SK-N-SH (cell line): ENCODE results near the gene NCAN. TPM values are rescaled to one million over a fixed set of nuclear protein-coding genes. Genes with fewer than 3 reads are reported as not detected.

Source experiments
- CTCF ChIA-PET: fragments of 300-600, 350-600 bp; formaldehyde crosslinking; extraction: SDS; loops from one replicate; lab custom pipeline; 2021; lab: Yijun Ruan, JAX
- POLR2A ChIA-PET: fragments of 350-600 bp; sonication (Branson Sonifier 250); formaldehyde crosslinking; extraction: SDS; loops from one replicate; lab custom pipeline; 2020; ENCODE audit warnings: antibody characterized with exemption, inconsistent platforms; lab: Yijun Ruan, JAX
- DNase-seq: peaks from one replicate; pipeline ENCODE4 v3.0.0; 2012
- H2AFZ ChIP-seq: fragments of 200-600 bp; sonication (generic); 2 replicates; pipeline ENCODE4 v1.8.1; 2016; ENCODE audit warnings: antibody characterized with exemption, mild to moderate bottlenecking, low read depth
- H3F3A ChIP-seq: fragments of 200-600 bp; sonication (generic); replicated peaks from 2 replicates; pipeline ENCODE3; 2016; ENCODE audit warnings: antibody characterized with exemption, mild to moderate bottlenecking; ENCODE audit not compliant: insufficient read depth
- H3K27ac ChIP-seq, 2 experiments: fragments of 200-500 bp in 1 of 2; fragments of 200-600 bp in 1 of 2; sonication (Bioruptor generic) in 1 of 2; sonication (generic), shearing (Covaris generic) in 1 of 2; 2 replicates each; pipeline versions ENCODE4 v1.5.1 to v1.6.1; 2014 to 2016; ENCODE audit warnings: low read depth in 2 of 2, inconsistent platforms in 1 of 2, low read length in 1 of 2, mild to moderate bottlenecking in 1 of 2, mixed read lengths in 1 of 2
- H3K27me3 ChIP-seq: fragments of 200-600 bp; sonication (generic), shearing (Covaris generic); 2 replicates; pipeline ENCODE4 v1.6.1; 2016; ENCODE audit warnings: mixed run types; ENCODE audit not compliant: insufficient read depth
- H3K36me3 ChIP-seq, 2 experiments: fragments of 200-500 bp in 1 of 2; fragments of 200-600 bp in 1 of 2; sonication (Bioruptor generic) in 1 of 2; sonication (generic) in 1 of 2; replicated peaks in 1 of 2; 2 replicates each; pipeline versions ENCODE3 to v1.5.1; 2014 to 2016; ENCODE audit warnings: low read length in 1 of 2, mild to moderate bottlenecking in 1 of 2; ENCODE audit not compliant: insufficient read depth in 2 of 2, control insufficient read depth in 1 of 2
- H3K4me1 ChIP-seq, 2 experiments: fragments of 200-500 bp in 1 of 2; fragments of 200-600 bp in 1 of 2; sonication (Bioruptor generic) in 1 of 2; sonication (generic), shearing (Covaris generic) in 1 of 2; 2 replicates each; pipeline versions ENCODE4 v1.5.1 to v1.6.1; 2014 to 2016; ENCODE audit warnings: low read depth in 1 of 2, low read length in 1 of 2, mixed run types in 1 of 2; ENCODE audit not compliant: insufficient read depth in 2 of 2, control insufficient read depth in 1 of 2
- H3K4me2 ChIP-seq: fragments of 200-600 bp; sonication (generic), shearing (Covaris generic); 2 replicates; pipeline ENCODE4 v1.6.1; 2017; ENCODE audit warnings: mixed run types
- H3K4me3 ChIP-seq, 2 experiments: fragments of 200-500 bp in 1 of 2; fragments of 200-600 bp in 1 of 2; sonication (Bioruptor generic) in 1 of 2; sonication (generic), shearing (Covaris generic) in 1 of 2; 2 replicates each; pipeline versions ENCODE4 v1.5.1 to v1.8.1; 2014 to 2016; ENCODE audit warnings: low read depth in 2 of 2, inconsistent platforms in 1 of 2, low read length in 1 of 2, mild to moderate bottlenecking in 1 of 2, mixed read lengths in 1 of 2, moderate library complexity in 1 of 2
- H3K79me2 ChIP-seq: fragments of 200-600 bp; sonication (generic); 2 replicates; pipeline ENCODE4 v1.8.1; 2017; ENCODE audit warnings: mild to moderate bottlenecking; ENCODE audit not compliant: insufficient read depth
- H3K9ac ChIP-seq: fragments of 200-600 bp; sonication (generic); 2 replicates; pipeline ENCODE4 v1.6.1; 2017; ENCODE audit warnings: mixed run types
- H3K9me2 ChIP-seq: fragments of 200-600 bp; sonication (generic); 2 replicates; pipeline ENCODE4 v1.6.1; 2017; ENCODE audit warnings: mixed run types
- H3K9me3 ChIP-seq: fragments of 200-600 bp; sonication (generic); 2 replicates; pipeline ENCODE4 v1.6.1; 2017; ENCODE audit warnings: mixed run types, mild to moderate bottlenecking, moderate library complexity
- H4K20me1 ChIP-seq: fragments of 200-600 bp; sonication (generic); 2 replicates; pipeline ENCODE4 v1.6.1; 2017; ENCODE audit warnings: mild to moderate bottlenecking, mixed run types; ENCODE audit not compliant: insufficient read depth
- CHD2 ChIP-seq: fragments of 150-350 bp; IDR thresholded peaks from 2 replicates; pipeline ENCODE4 v1.6.1; 2018; ENCODE audit warnings: low read length; ENCODE audit not compliant: partially characterized antibody
- ELF1 ChIP-seq: IDR thresholded peaks from 2 replicates; pipeline ENCODE4 v1.4.0; 2012
- FOXJ3 ChIP-seq: sonication (generic); formaldehyde crosslinking; IDR thresholded peaks from 2 replicates; pipeline ENCODE4 v1.5.1; 2020; ENCODE audit warnings: mild to moderate bottlenecking, missing genetic modification reagents
- FOXM1 ChIP-seq: IDR thresholded peaks from 2 replicates; pipeline ENCODE4 v1.4.0; 2012; ENCODE audit warnings: low read depth, mild to moderate bottlenecking
- GABPA ChIP-seq: IDR thresholded peaks from 2 replicates; pipeline ENCODE4 v1.4.0; 2012; ENCODE audit warnings: low read depth, mild to moderate bottlenecking
- GATA2 ChIP-seq: sonication (generic); formaldehyde crosslinking; IDR thresholded peaks from 2 replicates; pipeline ENCODE4 v1.5.0; 2020; ENCODE audit warnings: mild to moderate bottlenecking, missing genetic modification reagents
- IRF3 ChIP-seq: fragments of 150-350 bp; IDR thresholded peaks from 2 replicates; pipeline ENCODE4 v1.6.1; 2016; ENCODE audit warnings: mild to moderate bottlenecking, low read depth, low read length
- JUND ChIP-seq: IDR thresholded peaks from 2 replicates; pipeline ENCODE4 v1.4.0; 2012
- MAX ChIP-seq: IDR thresholded peaks from 2 replicates; pipeline ENCODE4 v1.4.0; 2012; ENCODE audit warnings: low read depth
- MEF2A ChIP-seq: IDR thresholded peaks from 2 replicates; pipeline ENCODE4 v1.4.0; 2012; ENCODE audit warnings: low read depth, borderline replicate concordance
- NRF1 ChIP-seq: IDR thresholded peaks from 2 replicates; pipeline ENCODE4 v1.6.1; 2012; ENCODE audit warnings: low read depth, mild to moderate bottlenecking, low read length
- PBX3 ChIP-seq: IDR thresholded peaks from 2 replicates; pipeline ENCODE4; 2012
- POLR2AphosphoS5 ChIP-seq: IDR thresholded peaks from 2 replicates; pipeline ENCODE4 v1.6.1; 2012; ENCODE audit warnings: low read depth, low read length
- RAD21 ChIP-seq: IDR thresholded peaks from 2 replicates; pipeline ENCODE4 v1.6.1; 2012; ENCODE audit warnings: mild to moderate bottlenecking, low read length
- RCOR1 ChIP-seq: fragments of 150-350 bp; IDR thresholded peaks from 2 replicates; pipeline ENCODE4 v1.6.1; 2017; ENCODE audit warnings: antibody characterized with exemption, low read length
- RFX5 ChIP-seq: IDR thresholded peaks from 2 replicates; pipeline ENCODE4 v1.6.1; 2012; ENCODE audit warnings: mild to moderate bottlenecking, improper control_type of control experiment, low read length
- SIN3A ChIP-seq: IDR thresholded peaks from 2 replicates; pipeline ENCODE4 v1.6.1; 2012; ENCODE audit warnings: low read depth, mild to moderate bottlenecking, low read length, moderate library complexity, borderline replicate concordance
- SMC3 ChIP-seq: IDR thresholded peaks from 2 replicates; pipeline ENCODE4 v1.6.1; 2012; ENCODE audit warnings: low read depth, low read length, improper control_type of control experiment
- USF1 ChIP-seq: IDR thresholded peaks from 2 replicates; pipeline ENCODE4 v1.4.0; 2012; ENCODE audit warnings: low read depth, borderline replicate concordance
- USF2 ChIP-seq: fragments of 150-350 bp; IDR thresholded peaks from 2 replicates; pipeline ENCODE4 v1.6.1; 2017; ENCODE audit warnings: antibody characterized with exemption, low read length, low read depth, borderline replicate concordance
- YY1 ChIP-seq: IDR thresholded peaks from 2 replicates; pipeline ENCODE4 v1.4.0; 2012; ENCODE audit warnings: low read depth, mild to moderate bottlenecking
- ZBTB33 ChIP-seq: IDR thresholded peaks from 2 replicates; pipeline ENCODE4 v1.4.0; 2012; ENCODE audit warnings: low read depth, borderline replicate concordance
- WGBS: methylation state at CpG from one replicate; pipeline ENCODE4 v1.1.6; 2017; ENCODE audit warnings: low lambda C conversion rate; 5-methylcytosine and 5-hydroxymethylcytosine counted together
- polyA plus RNA-seq, 3 experiments: library from polyadenylated mRNA; depleted of rRNA; stranded (reverse); fragments of >200 nt; gene quantifications; 2 replicates each; pipeline ENCODE4 v1.2.3, GENCODE V29; 2012

Gene NCAN
- polyA plus RNA-seq, 1 of the 3 experiments (the other 2 are of a cell fraction): 0.03 TPM

- 0 out of 2 replicates have a peak, but pooled peaks cover 5% of the 10 kb centered on the region for H3K9me3 ChIP-seq
- no peaks in the 10 kb centered on the region for H3K27me3 ChIP-seq
- 94% methylated on average over 4 of the region's 4 CpGs for WGBS
- peaks cover 5% of the 10 kb centered on the region for H3F3A ChIP-seq
- no peak overlapping the region for H3K4me2 ChIP-seq
- ChIA-PET POLR2A (no interaction called here), CTCF (no interaction called here)
- no peaks in the 10 kb centered on the region for H3K79me2 ChIP-seq
- DNase-seq: no peak
- H2AFZ ChIP-seq: no peak overlapping the region
- H3K36me3 ChIP-seq: peaks cover 18 to 39% of the 10 kb centered on the region in 2 experiments
- no peak overlapping the region for H3K27ac ChIP-seq
- H3K4me3 ChIP-seq: no peak overlapping the region
- no peak overlapping the region for H3K9ac ChIP-seq
- no peaks in the 10 kb centered on the region for H4K20me1 ChIP-seq
- no peaks in the 10 kb centered on the region for H3K9me2 ChIP-seq
- H3K4me1 ChIP-seq: no peaks in the 10 kb centered on the region
- TF ChIP-seq POLR2AphosphoS5 (no peak), MAX (no peak), RAD21 (no peak), USF1 (no peak), CHD2 (no peak), GATA2 (CRISPR knock-in tag) (no peak), ELF1 (no peak), JUND (no peak), FOXM1 (no peak), FOXJ3 (CRISPR knock-in tag) (no peak), RCOR1 (no peak), IRF3 (no peak), ZBTB33 (no peak), NRF1 (no peak)
Measured at GRCh38 chr19:19294914-19295313, 83.2 kb downstream of the NCAN start.

- Histone ChIP-seq H4K20me1 (no peaks in the 10 kb centered on the region), H3K4me3 (no peak overlapping the region), H3K9ac (no peak overlapping the region), H3K9me2 (no peaks in the 10 kb centered on the region), H3K27me3 (no peaks in the 10 kb centered on the region), H3F3A (peaks cover 5% of the 10 kb centered on the region), H3K4me2 (no peak overlapping the region), H3K79me2 (no peaks in the 10 kb centered on the region), H3K27ac (no peak overlapping the region), H3K4me1 (no peaks in the 10 kb centered on the region), H3K36me3 (peaks cover 26 to 32% of the 10 kb centered on the region in 2 experiments), H2AFZ (no peak overlapping the region), H3K9me3 (0 out of 2 replicates have a peak, but pooled peaks cover 5% of the 10 kb centered on the region)
- peak; percentile 11 for DNase-seq
- ChIA-PET POLR2A (no interaction called here), CTCF (no interaction called here)
- WGBS: 93% methylated on average over 18 of the region's 19 CpGs
- TF ChIP-seq YY1: no peak
- TF ChIP-seq USF2: no peak
- TF ChIP-seq SIN3A: no peak
- TF ChIP-seq GABPA: no peak
- TF ChIP-seq FOXJ3 (CRISPR knock-in tag): no peak
- TF ChIP-seq FOXM1: no peak
- no peak for TF ChIP-seq RFX5
- TF ChIP-seq PBX3: no peak
- TF ChIP-seq SMC3: no peak
- TF ChIP-seq MEF2A: no peak
- no peak for TF ChIP-seq GATA2 (CRISPR knock-in tag)
- TF ChIP-seq JUND: no peak
Measured at GRCh38 chr19:19296953-19297689, 85.4 kb downstream of the NCAN start.
